ENCODE data around the gene PAX5.

PAX5 gene

DNA sequence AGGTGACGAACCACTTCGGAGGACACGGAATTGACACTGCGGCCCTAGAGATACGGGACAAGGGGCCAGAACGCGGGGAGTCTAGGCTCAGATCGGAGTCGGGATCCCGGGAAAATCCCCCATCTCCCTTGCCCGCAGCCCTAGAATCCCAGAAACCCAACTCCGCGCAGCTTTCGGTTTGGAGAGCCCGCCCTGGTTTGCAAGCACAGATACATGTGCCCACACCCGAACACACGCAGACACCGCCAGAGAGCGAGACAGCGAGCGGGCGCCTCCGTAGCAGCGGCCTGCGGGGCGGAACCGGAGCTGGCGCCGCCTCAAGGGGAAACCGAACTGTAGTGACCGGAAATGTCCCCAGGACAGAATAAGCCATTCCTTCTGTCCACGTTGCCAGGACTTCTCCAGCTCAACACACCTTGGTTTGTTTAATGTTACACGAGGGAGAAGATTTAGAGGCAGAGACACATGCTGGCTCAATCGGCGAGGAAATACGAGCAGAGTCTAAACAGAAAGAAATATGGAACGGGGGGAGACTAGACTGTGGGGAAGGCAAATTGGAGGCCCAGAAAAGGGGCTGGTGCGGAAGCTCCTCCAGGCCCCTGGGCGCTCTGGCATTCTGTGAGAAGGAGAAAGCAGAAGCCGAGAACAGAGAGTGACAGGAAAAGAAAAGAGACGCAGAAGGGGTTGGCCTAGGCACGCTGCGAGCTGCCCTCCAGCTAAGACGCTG, 2.9 kb upstream of the PAX5 start:
- H3K27me3 ChIP-seq (ENCODE audit: control insufficient read depth in 1 of 2, insufficient read depth in 2 of 2, low read length in 2 of 2), result peaks cover 82 to 94% of the 10 kb centered on the region in 2 donors
- peak overlapping the region; percentile 21 to 40 for H3K9ac ChIP-seq (ENCODE audit: low read length in 2 of 2)
- peaks cover 32% of the 10 kb centered on the region for H3K4me1 ChIP-seq (ENCODE audit: control insufficient read depth, insufficient read depth, low read length)
- no peaks in the 10 kb centered on the region for H3K36me3 ChIP-seq (ENCODE audit: control insufficient read depth in 2 of 2, insufficient read depth in 2 of 2, low read length in 2 of 2)
- H3K4me3 ChIP-seq (ENCODE audit: low read length in 2 of 2), result peak overlapping the region; percentile 81 to 86
- no peak overlapping the region for H3K27ac ChIP-seq (ENCODE audit: low read length)
- H3K9me3 ChIP-seq (ENCODE audit: control insufficient read depth in 2 of 2, low read length in 2 of 2), result no peaks in the 10 kb centered on the region

DNA sequence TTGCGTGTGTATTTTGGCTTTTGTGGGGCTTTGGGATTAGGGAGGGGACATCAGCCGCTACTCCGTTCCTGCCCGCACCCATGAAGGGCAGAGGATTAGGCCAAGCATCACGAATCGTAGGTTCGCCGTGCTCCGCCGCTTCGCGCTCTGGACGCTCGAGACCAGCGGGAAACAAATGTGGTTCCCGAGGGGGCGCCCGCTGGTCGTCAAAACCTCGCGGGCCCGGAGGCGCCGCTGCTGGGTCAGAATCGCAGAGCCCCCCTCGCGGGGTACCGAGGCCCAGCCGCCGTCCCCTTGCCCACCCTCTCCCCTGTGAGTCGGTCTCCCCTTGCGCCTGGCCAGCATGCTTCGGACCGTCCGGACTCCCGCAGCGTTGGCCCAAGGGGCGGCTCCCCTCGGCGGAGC, 2.3 kb upstream of the PAX5 start:
- no peaks in the 10 kb centered on the region for H3K36me3 ChIP-seq (ENCODE audit: control insufficient read depth in 2 of 2, insufficient read depth in 2 of 2, low read length in 2 of 2)
- peaks cover 85 to 94% of the 10 kb centered on the region in 2 donors for H3K27me3 ChIP-seq (ENCODE audit: control insufficient read depth in 1 of 2, insufficient read depth in 2 of 2, low read length in 2 of 2)
- H3K9ac ChIP-seq (ENCODE audit: low read length in 2 of 2), result peak overlapping the region in 1 of 2 donors; percentile 40

DNA sequence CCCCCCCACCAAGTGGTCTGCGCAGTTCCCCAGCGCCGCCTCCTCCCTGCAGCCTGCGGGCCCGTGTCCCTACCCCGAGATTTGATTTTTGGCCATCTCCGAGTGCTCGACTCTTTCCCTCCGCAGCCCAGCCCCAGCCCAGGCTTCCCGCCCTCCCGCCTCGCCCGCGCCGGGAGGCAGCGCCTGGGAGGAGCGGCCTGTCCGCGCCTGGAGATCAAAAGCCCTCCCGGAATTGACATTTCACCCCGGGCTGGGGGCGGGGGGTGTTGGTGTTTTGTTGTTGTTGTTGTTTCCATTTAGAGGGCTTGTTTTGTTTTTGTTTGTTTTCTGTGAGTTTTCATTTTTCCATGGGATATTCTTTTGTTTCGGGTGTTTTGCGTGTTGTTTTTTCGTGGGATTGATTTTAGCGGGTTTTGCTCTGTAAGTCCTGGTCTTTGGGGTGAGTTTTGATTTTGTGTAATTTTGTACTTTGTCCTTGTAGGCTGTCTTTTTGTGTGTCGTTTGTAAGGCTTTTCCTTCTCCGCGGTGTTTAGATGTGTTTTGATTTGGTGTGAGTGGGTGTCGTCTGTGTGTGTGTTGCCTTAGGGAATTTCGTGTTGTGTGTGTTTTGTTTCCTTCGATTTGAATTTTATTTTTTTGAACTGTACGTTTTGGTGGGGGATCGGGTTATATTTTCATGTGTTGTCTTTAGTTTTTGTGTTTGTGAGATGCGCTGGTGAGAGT, 1.7 kb upstream of the PAX5 start:
- peaks cover 32% of the 10 kb centered on the region for H3K4me1 ChIP-seq (ENCODE audit: control insufficient read depth, insufficient read depth, low read length)
- no peak overlapping the region for H3K27ac ChIP-seq (ENCODE audit: low read length)
- H3K9ac ChIP-seq (ENCODE audit: low read length in 2 of 2), result no peak overlapping the region
- peak overlapping the region; percentile 81 to 86 for H3K4me3 ChIP-seq (ENCODE audit: low read length in 2 of 2)
- H3K36me3 ChIP-seq (ENCODE audit: control insufficient read depth in 2 of 2, insufficient read depth in 2 of 2, low read length in 2 of 2), result no peaks in the 10 kb centered on the region
- peaks cover 85 to 94% of the 10 kb centered on the region in 2 donors for H3K27me3 ChIP-seq (ENCODE audit: control insufficient read depth in 1 of 2, insufficient read depth in 2 of 2, low read length in 2 of 2)
- no peaks in the 10 kb centered on the region for H3K9me3 ChIP-seq (ENCODE audit: control insufficient read depth in 2 of 2, low read length in 2 of 2)

More for the DNA sequence above, 2.3 kb upstream of the PAX5 start:
- Histone ChIP-seq H3K27ac (ENCODE audit: low read length) (no peak overlapping the region), H3K4me1 (ENCODE audit: control insufficient read depth, insufficient read depth, low read length) (peaks cover 32% of the 10 kb centered on the region), H3K9me3 (ENCODE audit: control insufficient read depth in 2 of 2, low read length in 2 of 2) (no peaks in the 10 kb centered on the region), H3K4me3 (ENCODE audit: low read length in 2 of 2) (peak overlapping the region; percentile 81 to 86)

DNA sequence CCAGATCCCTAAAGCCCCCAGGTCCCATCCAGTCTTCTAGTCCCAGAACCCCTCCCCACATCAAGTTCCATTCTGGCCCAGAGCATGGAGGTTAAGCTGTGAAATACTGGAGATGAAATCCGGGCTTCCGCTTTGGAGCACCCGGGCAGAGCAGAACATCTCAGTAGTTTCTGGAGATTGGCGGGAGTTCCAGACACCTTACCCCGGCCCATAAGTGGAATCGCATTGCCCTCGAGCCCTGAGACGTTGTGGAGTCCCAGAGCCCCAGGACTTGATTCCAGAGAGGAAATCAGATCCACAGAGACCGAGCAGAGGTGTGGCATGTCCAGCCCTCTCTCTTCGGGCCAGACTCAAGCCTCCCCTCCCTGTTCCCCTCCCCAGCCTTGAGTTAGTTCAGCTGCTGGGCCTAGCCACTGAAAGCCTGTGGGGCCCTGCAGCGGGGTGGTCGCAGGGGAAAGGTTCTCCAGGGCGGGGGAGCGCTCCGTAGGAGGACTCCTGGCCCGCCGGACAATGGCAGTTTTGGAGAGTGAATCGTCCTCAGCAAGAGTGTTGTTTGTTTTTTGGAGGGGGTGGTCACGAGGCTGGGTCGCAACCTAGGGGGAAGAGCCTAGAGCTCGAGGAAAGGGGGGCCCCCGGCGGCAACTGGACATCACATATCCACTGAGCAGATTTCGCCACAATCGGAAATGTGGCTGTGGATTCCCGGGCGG, 1.0 kb upstream of the PAX5 start:
- Histone ChIP-seq H3K4me1 (ENCODE audit: control insufficient read depth, insufficient read depth, low read length) (peaks cover 37% of the 10 kb centered on the region), H3K27me3 (ENCODE audit: control insufficient read depth in 1 of 2, insufficient read depth in 2 of 2, low read length in 2 of 2) (peaks cover 87 to 95% of the 10 kb centered on the region in 2 donors), H3K4me3 (ENCODE audit: low read length in 2 of 2) (no peak overlapping the region), H3K9ac (ENCODE audit: low read length in 2 of 2) (no peak overlapping the region), H3K9me3 (ENCODE audit: control insufficient read depth in 2 of 2, low read length in 2 of 2) (no peaks in the 10 kb centered on the region), H3K36me3 (ENCODE audit: control insufficient read depth in 2 of 2, insufficient read depth in 2 of 2, low read length in 2 of 2) (no peaks in the 10 kb centered on the region), H3K27ac (ENCODE audit: low read length) (no peak overlapping the region)

DNA sequence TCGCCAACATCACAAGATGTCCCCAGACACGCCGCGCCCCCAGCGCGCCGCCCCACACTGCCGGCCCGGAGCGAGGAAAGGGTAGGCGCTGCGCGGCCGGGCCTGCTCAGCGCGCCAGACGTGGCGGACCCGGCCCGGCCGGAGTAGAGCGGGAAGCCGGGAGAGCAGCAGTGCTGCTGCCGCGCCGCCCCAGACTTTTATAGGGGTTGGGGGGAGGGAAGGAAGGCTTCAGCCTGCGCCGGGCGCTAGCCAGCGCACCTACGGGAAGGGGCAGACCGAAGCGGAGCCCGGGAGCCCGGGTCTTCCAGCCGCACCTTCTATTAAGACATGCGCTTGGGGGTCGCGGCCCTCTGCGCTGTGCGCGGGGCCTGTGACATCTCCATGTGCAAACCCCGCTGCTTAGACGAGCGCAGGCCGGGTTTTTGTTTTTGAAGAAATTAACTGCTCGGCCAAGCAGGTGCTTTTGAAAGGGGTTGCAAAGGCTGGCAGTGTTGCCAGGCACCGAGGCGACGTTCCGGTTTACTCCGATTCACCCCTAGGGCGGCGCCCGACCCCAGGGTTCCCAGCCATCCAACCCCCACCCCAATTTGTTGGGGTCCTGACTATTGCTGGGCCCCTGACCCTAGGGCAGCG, 353 bp upstream of the PAX5 start:
- H3K4me3 ChIP-seq (ENCODE audit: low read length in 2 of 2), result peak overlapping the region in 1 of 2 donors; percentile 35
- peaks cover 42% of the 10 kb centered on the region for H3K4me1 ChIP-seq (ENCODE audit: control insufficient read depth, insufficient read depth, low read length)
- peaks cover 93 to 98% of the 10 kb centered on the region in 2 donors for H3K27me3 ChIP-seq (ENCODE audit: control insufficient read depth in 1 of 2, insufficient read depth in 2 of 2, low read length in 2 of 2)
- H3K9me3 ChIP-seq (ENCODE audit: control insufficient read depth in 2 of 2, low read length in 2 of 2), result no peaks in the 10 kb centered on the region
- H3K9ac ChIP-seq (ENCODE audit: low read length in 2 of 2), result no peak overlapping the region
- H3K27ac ChIP-seq (ENCODE audit: low read length), result no peak overlapping the region
- H3K36me3 ChIP-seq (ENCODE audit: control insufficient read depth in 2 of 2, insufficient read depth in 2 of 2, low read length in 2 of 2), result no peaks in the 10 kb centered on the region

DNA sequence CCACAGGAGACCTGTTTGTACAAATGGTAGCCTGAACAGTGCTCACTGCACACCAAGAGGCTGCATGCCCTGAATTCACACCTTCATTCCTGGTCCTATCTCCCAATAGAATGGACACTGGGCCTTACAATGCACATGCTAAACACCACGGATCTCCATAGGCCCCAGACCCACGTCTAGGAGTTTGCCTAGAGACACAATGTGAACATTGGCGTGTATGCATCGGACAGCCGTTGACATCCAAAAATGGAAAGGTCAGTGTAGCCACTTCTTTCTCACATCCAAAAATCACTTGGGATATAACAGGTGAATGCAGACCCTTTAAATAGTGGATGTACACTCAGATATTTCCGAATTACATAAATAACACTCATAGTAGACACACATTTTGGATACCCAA, 927 bp downstream of the PAX5 start:
- Histone ChIP-seq H3K4me1 (ENCODE audit: control insufficient read depth, insufficient read depth, low read length) (peaks cover 42% of the 10 kb centered on the region), H3K27me3 (ENCODE audit: control insufficient read depth in 1 of 2, insufficient read depth in 2 of 2, low read length in 2 of 2) (peaks cover 95 to 98% of the 10 kb centered on the region in 2 donors), H3K36me3 (ENCODE audit: control insufficient read depth in 2 of 2, insufficient read depth in 2 of 2, low read length in 2 of 2) (no peaks in the 10 kb centered on the region), H3K9me3 (ENCODE audit: control insufficient read depth in 2 of 2, low read length in 2 of 2) (no peaks in the 10 kb centered on the region), H3K4me3 (ENCODE audit: low read length in 2 of 2) (no peak overlapping the region), H3K27ac (ENCODE audit: low read length) (no peak overlapping the region), H3K9ac (ENCODE audit: low read length in 2 of 2) (no peak overlapping the region)

DNA sequence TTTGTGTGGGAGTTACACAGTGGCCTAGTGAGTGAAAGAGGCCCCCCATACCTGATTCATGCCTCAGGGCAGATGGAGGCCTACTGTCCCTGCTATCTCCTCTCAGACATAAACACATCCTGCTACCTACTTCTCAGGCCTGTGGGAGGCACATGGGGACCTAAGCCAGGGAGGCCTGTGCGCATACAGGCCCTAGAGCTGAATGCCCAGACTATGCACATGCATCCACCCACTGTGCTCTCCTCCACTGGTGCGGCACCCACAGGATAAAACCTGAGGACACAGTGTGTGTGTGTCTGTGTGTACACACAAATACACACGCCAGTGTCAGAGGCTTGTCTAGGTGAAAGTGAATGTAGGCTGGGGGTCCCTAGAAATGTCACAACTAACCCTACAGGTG, 1.4 kb downstream of the PAX5 start:
- H3K9ac ChIP-seq (ENCODE audit: low read length in 2 of 2), result no peak overlapping the region
- peaks cover 95 to 98% of the 10 kb centered on the region in 2 donors for H3K27me3 ChIP-seq (ENCODE audit: control insufficient read depth in 1 of 2, insufficient read depth in 2 of 2, low read length in 2 of 2)
- peaks cover 42% of the 10 kb centered on the region for H3K4me1 ChIP-seq (ENCODE audit: control insufficient read depth, insufficient read depth, low read length)
- H3K4me3 ChIP-seq (ENCODE audit: low read length in 2 of 2), result no peak overlapping the region
- no peaks in the 10 kb centered on the region for H3K36me3 ChIP-seq (ENCODE audit: control insufficient read depth in 2 of 2, insufficient read depth in 2 of 2, low read length in 2 of 2)
- H3K9me3 ChIP-seq (ENCODE audit: control insufficient read depth in 2 of 2, low read length in 2 of 2), result no peaks in the 10 kb centered on the region
- no peak overlapping the region for H3K27ac ChIP-seq (ENCODE audit: low read length)

DNA sequence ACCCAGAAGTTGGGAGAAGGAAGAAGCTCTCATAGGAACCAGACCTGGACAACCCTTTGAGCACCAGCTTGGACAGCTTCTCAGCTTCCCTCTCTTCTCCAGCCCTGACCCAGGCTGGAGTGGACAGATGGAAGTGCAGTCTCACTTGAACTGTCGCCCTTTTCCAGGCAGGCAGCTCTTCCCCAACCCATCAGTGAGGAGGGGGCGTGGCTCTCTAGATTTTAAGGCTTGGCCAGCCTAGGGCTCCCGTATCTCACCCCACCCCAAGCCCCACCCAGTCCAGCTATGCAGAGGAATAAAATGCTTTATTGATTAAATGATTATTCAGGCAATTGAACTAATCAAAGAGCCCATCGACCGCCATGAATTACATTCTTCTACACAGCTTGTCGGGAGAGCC, 2.2 kb downstream of the PAX5 start:
- no peaks in the 10 kb centered on the region for H3K36me3 ChIP-seq (ENCODE audit: control insufficient read depth in 2 of 2, insufficient read depth in 2 of 2, low read length in 2 of 2)
- H3K27me3 ChIP-seq (ENCODE audit: control insufficient read depth in 1 of 2, insufficient read depth in 2 of 2, low read length in 2 of 2), result peaks cover 92 to 98% of the 10 kb centered on the region in 2 donors
- H3K4me1 ChIP-seq (ENCODE audit: control insufficient read depth, insufficient read depth, low read length), result peaks cover 42% of the 10 kb centered on the region
- H3K9ac ChIP-seq (ENCODE audit: low read length in 2 of 2), result no peak overlapping the region
- no peaks in the 10 kb centered on the region for H3K9me3 ChIP-seq (ENCODE audit: control insufficient read depth in 2 of 2, low read length in 2 of 2)
- H3K27ac ChIP-seq (ENCODE audit: low read length), result no peak overlapping the region
- no peak overlapping the region for H3K4me3 ChIP-seq (ENCODE audit: low read length in 2 of 2)

DNA sequence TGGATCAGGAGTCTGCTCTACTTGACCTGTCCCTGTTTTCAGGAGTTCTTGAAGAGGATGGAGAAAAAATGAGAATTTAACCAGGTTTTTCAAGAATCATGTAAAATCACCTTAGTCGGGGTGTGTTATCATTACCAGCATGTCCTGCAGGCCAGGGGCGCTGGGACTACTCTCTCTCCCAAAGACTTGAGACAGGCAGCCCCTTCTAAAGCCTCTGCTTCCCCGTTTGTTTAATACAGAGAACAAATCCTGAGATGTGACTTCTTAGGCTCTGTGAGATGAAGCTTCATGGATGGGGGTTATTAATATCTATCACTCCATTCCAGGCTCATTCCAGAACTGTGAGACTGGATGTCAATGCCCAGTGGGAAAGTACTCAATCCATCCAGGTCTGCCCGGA, 3.0 kb downstream of the PAX5 start:
- H3K36me3 ChIP-seq (ENCODE audit: control insufficient read depth in 2 of 2, insufficient read depth in 2 of 2, low read length in 2 of 2), result no peaks in the 10 kb centered on the region
- no peak overlapping the region for H3K27ac ChIP-seq (ENCODE audit: low read length)
- peaks cover 91 to 98% of the 10 kb centered on the region in 2 donors for H3K27me3 ChIP-seq (ENCODE audit: control insufficient read depth in 1 of 2, insufficient read depth in 2 of 2, low read length in 2 of 2)
- H3K9ac ChIP-seq (ENCODE audit: low read length in 2 of 2), result no peak overlapping the region
- no peaks in the 10 kb centered on the region for H3K9me3 ChIP-seq (ENCODE audit: control insufficient read depth in 2 of 2, low read length in 2 of 2)
- no peak overlapping the region for H3K4me3 ChIP-seq (ENCODE audit: low read length in 2 of 2)
- peaks cover 42% of the 10 kb centered on the region for H3K4me1 ChIP-seq (ENCODE audit: control insufficient read depth, insufficient read depth, low read length)

DNA sequence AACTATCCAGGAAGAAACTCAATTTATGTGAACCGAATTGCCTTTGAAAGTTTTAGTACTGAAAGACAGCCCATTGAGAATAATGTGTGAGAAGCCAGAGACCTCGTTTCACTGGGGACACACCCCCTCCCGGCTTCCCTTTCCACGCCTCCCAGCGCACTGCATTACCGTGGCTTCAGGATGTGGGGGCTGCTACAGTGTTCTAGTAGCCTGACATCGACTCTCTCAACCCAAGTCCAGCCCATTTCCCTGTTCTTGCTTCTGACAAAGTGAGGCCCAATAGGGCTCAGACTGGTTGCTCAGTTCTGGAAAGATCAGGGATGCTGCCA, 3.5 kb downstream of the PAX5 start:
- no peak overlapping the region for H3K27ac ChIP-seq (ENCODE audit: low read length)
- peaks cover 46% of the 10 kb centered on the region for H3K4me1 ChIP-seq (ENCODE audit: control insufficient read depth, insufficient read depth, low read length)
- no peak overlapping the region for H3K4me3 ChIP-seq (ENCODE audit: low read length in 2 of 2)
- no peaks in the 10 kb centered on the region for H3K36me3 ChIP-seq (ENCODE audit: control insufficient read depth in 2 of 2, insufficient read depth in 2 of 2, low read length in 2 of 2)
- H3K27me3 ChIP-seq (ENCODE audit: control insufficient read depth in 1 of 2, insufficient read depth in 2 of 2, low read length in 2 of 2), result peaks cover 91 to 98% of the 10 kb centered on the region in 2 donors
- H3K9me3 ChIP-seq (ENCODE audit: control insufficient read depth in 2 of 2, low read length in 2 of 2), result no peaks in the 10 kb centered on the region
- H3K9ac ChIP-seq (ENCODE audit: low read length in 2 of 2), result no peak overlapping the region
